Panc1 (cell line): ENCODE measurements around the gene GNAZ. TPM values are rescaled to one million over a fixed set of nuclear protein-coding genes. Genes with fewer than 3 reads are reported as not detected.

Experiments used
- ATAC-seq: fragments of 200-7000 bp; cut with Tn5 transposase; 2 replicates; pipeline ENCODE4 v1.9.1; 2020; ENCODE audit warnings: mild to moderate bottlenecking, moderate library complexity
- BruUV-seq: library from RNA; stranded (reverse); fragments of 400-500 nt; replicated peaks from 2 replicates; lab custom pipeline; 2021; lab: Mats Ljungman, UMichigan
- CTCF ChIA-PET: fragments of 300-600 bp; sonication (Branson Sonifier 250); formaldehyde crosslinking; loops from one replicate; lab custom pipeline; 2022; ENCODE audit warnings: antibody characterized with exemption; lab: Charles Lee
- POLR2A ChIA-PET: fragments of 300-600 bp; sonication (Branson Sonifier 250); formaldehyde crosslinking; loops from one replicate; lab custom pipeline; 2022; ENCODE audit warnings: antibody characterized with exemption; lab: Charles Lee
- DNase-seq: peaks from one replicate; pipeline ENCODE4 v3.0.0-alpha.2; 2010; ENCODE audit warnings: low read depth, low spot score
- H3K27ac ChIP-seq: 2 replicates; pipeline ENCODE4 v1.5.1; 2011; ENCODE audit warnings: mild to moderate bottlenecking, low read length, inconsistent platforms
- H3K27me3 ChIP-seq: fragments of 200-500 bp; sonication (Bioruptor generic); 2 replicates; pipeline ENCODE4 v1.6.0; 2014; ENCODE audit warnings: low read length, inconsistent platforms; ENCODE audit not compliant: control insufficient read depth, insufficient read depth
- H3K36me3 ChIP-seq: fragments of 200-500 bp; sonication (Bioruptor generic); 2 replicates; pipeline ENCODE4 v1.5.1; 2014; ENCODE audit warnings: inconsistent platforms, mild to moderate bottlenecking, low read length, moderate library complexity; ENCODE audit not compliant: control insufficient read depth, insufficient read depth
- H3K4me1 ChIP-seq: 2 replicates; pipeline ENCODE4 v1.5.1; 2011; ENCODE audit warnings: inconsistent platforms, mild to moderate bottlenecking, low read length, moderate library complexity; ENCODE audit not compliant: control insufficient read depth, insufficient read depth
- H3K4me3 ChIP-seq, 2 experiments: 2 replicates each; pipeline ENCODE4 v1.5.1; 2011 to 2012; ENCODE audit warnings: low read depth in 2 of 2, low read length in 2 of 2, mild to moderate bottlenecking in 2 of 2, inconsistent platforms in 1 of 2, moderate library complexity in 1 of 2
- H3K9me3 ChIP-seq: fragments of 200-500 bp; sonication (Bioruptor generic); 2 replicates; pipeline ENCODE4 v1.5.1; 2014; ENCODE audit warnings: low read depth, mild to moderate bottlenecking, inconsistent platforms, low read length, moderate library complexity; ENCODE audit not compliant: control insufficient read depth, insufficient read depth
- POLR2AphosphoS5 ChIP-seq: IDR thresholded peaks from 2 replicates; pipeline ENCODE4 v1.6.1; 2012; ENCODE audit warnings: mild to moderate bottlenecking, low read depth, low read length, moderate library complexity
- SIN3A ChIP-seq: IDR thresholded peaks from 2 replicates; pipeline ENCODE4 v1.6.1; 2012; ENCODE audit warnings: low read depth, mild to moderate bottlenecking, low read length, moderate library complexity, borderline replicate concordance; ENCODE audit not compliant: insufficient read depth
- TCF7L2 ChIP-seq: IDR thresholded peaks from 2 replicates; pipeline ENCODE4 v1.6.1; 2011; ENCODE audit warnings: mild to moderate bottlenecking, low read depth, low read length, inconsistent platforms
- in situ Hi-C: cut with HindIII; loops from 2 replicates; pipeline ENCODE4 v1.10.0; 2016; ENCODE audit warnings: low sequenced_read_pairs, low pct_unique_long_range_greater_than_20kb
- intact Hi-C: fragments of 100-400 bp; cut with micrococcal nuclease; formaldehyde crosslinking; loops from one replicate; pipeline ENCODE4 v1.10.0; 2022; ENCODE audit not compliant: unreplicated experiment
- total RNA-seq: library from RNA; stranded (reverse); gene quantifications from one replicate; pipeline ENCODE4 v1.2.1, GENCODE V29; 2021; ENCODE audit not compliant: unreplicated experiment
- TF ChIP-seq, protein P1 (sequence below), 2 experiments: IDR thresholded peaks; 2 replicates each; pipeline ENCODE4 v1.6.1; 2011 to 2012; ENCODE audit warnings: low read depth in 2 of 2, control low read depth in 1 of 2, low read length in 1 of 2, mild to moderate bottlenecking in 1 of 2, moderate library complexity in 1 of 2; ENCODE audit not compliant: insufficient read depth in 1 of 2
- TF ChIP-seq, protein P2 (sequence below): fragments of 450-650 bp; IDR thresholded peaks from 2 replicates; pipeline ENCODE4 v1.5.1; 2017; ENCODE audit warnings: mild to moderate bottlenecking

GNAZ gene
- total RNA-seq, 1 experiment from 2014 or later = 11.9 TPM

DNA sequence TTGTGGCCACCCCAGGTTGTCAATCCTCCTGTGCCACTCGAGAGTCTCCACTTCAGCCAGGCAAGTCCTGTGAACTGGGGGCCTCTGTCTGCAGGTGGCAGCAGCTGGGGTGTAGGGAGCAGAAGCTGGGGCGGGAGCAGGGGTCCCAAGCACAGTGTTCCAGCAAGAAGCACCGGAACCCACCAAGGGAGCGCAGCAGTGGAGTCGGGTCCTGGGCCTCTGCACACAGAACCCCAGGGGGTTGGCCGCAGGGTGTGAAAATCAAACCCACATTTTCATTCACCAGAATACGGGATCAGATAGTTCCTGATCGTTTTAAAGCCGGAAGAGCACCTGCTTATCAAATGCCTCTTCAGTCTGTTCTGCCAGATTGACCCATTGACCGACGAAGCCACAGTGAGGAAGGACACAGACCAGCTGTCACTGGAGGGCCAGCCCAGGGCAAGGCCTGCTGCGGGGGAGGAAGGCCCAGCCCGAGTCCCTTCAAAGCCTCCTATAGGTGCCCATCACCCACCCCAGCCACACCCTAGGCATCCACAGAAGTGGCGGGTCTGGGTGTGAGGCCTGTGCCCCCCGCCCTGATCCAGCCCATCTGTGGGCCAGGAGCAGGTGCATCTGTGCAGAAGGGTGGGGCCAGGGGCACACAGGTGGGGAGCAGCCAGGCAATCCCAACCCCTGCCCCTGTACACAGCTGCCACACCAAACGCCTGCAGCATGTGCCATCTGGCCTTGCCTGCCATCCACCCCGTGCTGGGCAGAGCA is 37.3 kb downstream of the GNAZ start:
- Histone ChIP-seq H3K36me3 (no peaks in the 10 kb centered on the region), H3K27ac (no peak overlapping the region), H3K4me3 (no peak overlapping the region), H3K4me1 (no peaks in the 10 kb centered on the region), H3K27me3 (no peaks in the 10 kb centered on the region), H3K9me3 (no peaks in the 10 kb centered on the region)
- DNase-seq = no peak
- CTCF ChIA-PET = interaction anchor here (0.6 kb wide), 1 partner anchor 354 kb away, joined by 4 read pairs; no protein-coding TSS in a partner anchor
- no peak for ATAC-seq
- TF ChIP-seq SIN3A (no peak), POLR2AphosphoS5 (no peak), TCF7L2 (no peak)
- TF ChIP-seq, protein P1, sequence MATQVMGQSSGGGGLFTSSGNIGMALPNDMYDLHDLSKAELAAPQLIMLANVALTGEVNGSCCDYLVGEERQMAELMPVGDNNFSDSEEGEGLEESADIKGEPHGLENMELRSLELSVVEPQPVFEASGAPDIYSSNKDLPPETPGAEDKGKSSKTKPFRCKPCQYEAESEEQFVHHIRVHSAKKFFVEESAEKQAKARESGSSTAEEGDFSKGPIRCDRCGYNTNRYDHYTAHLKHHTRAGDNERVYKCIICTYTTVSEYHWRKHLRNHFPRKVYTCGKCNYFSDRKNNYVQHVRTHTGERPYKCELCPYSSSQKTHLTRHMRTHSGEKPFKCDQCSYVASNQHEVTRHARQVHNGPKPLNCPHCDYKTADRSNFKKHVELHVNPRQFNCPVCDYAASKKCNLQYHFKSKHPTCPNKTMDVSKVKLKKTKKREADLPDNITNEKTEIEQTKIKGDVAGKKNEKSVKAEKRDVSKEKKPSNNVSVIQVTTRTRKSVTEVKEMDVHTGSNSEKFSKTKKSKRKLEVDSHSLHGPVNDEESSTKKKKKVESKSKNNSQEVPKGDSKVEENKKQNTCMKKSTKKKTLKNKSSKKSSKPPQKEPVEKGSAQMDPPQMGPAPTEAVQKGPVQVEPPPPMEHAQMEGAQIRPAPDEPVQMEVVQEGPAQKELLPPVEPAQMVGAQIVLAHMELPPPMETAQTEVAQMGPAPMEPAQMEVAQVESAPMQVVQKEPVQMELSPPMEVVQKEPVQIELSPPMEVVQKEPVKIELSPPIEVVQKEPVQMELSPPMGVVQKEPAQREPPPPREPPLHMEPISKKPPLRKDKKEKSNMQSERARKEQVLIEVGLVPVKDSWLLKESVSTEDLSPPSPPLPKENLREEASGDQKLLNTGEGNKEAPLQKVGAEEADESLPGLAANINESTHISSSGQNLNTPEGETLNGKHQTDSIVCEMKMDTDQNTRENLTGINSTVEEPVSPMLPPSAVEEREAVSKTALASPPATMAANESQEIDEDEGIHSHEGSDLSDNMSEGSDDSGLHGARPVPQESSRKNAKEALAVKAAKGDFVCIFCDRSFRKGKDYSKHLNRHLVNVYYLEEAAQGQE (IDR thresholded peaks at IDR 0.05; ENCODE audit: insufficient read depth in 1 of 2, low read depth in 2 of 2, low read length in 1 of 2) = no peak
- TF ChIP-seq, protein P2, sequence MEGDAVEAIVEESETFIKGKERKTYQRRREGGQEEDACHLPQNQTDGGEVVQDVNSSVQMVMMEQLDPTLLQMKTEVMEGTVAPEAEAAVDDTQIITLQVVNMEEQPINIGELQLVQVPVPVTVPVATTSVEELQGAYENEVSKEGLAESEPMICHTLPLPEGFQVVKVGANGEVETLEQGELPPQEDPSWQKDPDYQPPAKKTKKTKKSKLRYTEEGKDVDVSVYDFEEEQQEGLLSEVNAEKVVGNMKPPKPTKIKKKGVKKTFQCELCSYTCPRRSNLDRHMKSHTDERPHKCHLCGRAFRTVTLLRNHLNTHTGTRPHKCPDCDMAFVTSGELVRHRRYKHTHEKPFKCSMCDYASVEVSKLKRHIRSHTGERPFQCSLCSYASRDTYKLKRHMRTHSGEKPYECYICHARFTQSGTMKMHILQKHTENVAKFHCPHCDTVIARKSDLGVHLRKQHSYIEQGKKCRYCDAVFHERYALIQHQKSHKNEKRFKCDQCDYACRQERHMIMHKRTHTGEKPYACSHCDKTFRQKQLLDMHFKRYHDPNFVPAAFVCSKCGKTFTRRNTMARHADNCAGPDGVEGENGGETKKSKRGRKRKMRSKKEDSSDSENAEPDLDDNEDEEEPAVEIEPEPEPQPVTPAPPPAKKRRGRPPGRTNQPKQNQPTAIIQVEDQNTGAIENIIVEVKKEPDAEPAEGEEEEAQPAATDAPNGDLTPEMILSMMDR = no peak
- BruUV-seq = no TSS peak
- POLR2A ChIA-PET = no interaction called here
- intact Hi-C loops (no loop called here), in situ Hi-C loops (no loop called here)

DNA sequence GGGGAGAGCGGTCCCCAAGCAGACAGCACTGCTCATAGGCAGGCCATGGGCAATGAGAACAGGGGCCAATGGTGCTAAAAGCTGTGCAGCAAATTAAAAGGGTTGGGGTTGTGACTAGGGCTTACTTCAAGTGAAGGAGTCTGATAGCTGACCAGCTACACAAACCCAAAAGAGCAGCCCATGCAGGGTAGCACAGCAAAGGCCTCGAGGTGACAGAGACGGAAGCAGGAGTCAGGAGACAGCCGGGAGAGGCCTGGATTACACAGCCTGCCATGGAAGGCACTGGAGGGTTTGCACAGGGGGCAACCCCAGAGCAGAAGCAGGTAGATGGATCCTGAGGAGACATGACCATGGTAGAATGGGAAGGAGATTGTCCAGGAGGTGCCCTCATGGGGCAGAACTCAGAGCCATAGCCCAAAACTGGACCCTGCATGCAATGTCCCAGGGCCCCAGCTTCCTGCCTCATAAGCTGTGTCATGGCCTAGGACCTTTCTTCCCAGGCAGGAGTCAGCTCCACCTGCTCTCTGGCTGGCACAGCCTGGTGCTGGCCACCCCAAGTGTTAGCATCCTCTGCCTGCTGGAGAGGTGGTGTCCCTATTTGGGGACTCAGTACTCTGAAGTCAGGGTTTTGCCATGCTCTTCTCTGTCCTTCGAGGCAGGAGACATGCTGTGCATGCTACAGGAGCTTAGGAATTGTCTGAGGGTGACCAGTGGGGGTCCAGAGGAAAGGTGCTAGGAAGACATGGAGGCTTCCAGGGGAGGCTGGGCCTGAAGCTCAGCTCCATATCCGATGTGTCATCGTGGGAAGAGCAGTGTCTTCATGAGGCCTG is 38.1 kb downstream of the GNAZ start:
- Histone ChIP-seq H3K4me1 (no peaks in the 10 kb centered on the region), H3K27me3 (no peaks in the 10 kb centered on the region), H3K9me3 (no peaks in the 10 kb centered on the region), H3K4me3 (no peak overlapping the region), H3K36me3 (no peaks in the 10 kb centered on the region), H3K27ac (no peak overlapping the region)
- no peak for TF ChIP-seq POLR2AphosphoS5
- no peak for TF ChIP-seq TCF7L2
- no TSS peak for BruUV-seq
- ATAC-seq (no peak), DNase-seq (no peak)
- CTCF ChIA-PET = no interaction called here
- in situ Hi-C loops = no loop called here
- POLR2A ChIA-PET = no interaction called here
- intact Hi-C loops = no loop called here

DNA sequence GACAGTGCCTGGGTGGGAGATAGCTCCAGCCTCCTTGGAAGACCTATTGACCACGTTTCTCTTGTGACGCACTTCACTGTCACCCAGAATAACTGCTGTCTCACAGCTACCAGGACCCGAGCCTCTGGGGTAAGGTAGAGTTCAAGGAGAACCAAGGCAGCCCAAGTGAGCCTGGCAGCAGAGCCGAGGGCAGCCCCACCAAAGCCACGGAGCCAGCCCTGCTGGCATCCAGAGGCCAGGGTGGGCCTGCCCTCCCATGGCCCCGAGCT is 38.7 kb downstream of the GNAZ start:
- Histone ChIP-seq H3K4me3 (no peak overlapping the region), H3K9me3 (no peaks in the 10 kb centered on the region), H3K36me3 (no peaks in the 10 kb centered on the region), H3K4me1 (no peaks in the 10 kb centered on the region), H3K27ac (no peak overlapping the region), H3K27me3 (no peaks in the 10 kb centered on the region)
- no peak for DNase-seq
- CTCF ChIA-PET = no interaction called here
- POLR2A ChIA-PET = no interaction called here
- no TSS peak for BruUV-seq
- TF ChIP-seq SIN3A (no peak), TCF7L2 (no peak), POLR2AphosphoS5 (no peak)
- TF ChIP-seq, protein P2 = no peak
- TF ChIP-seq, protein P1 (IDR thresholded peaks at IDR 0.05; ENCODE audit: insufficient read depth in 1 of 2, low read depth in 2 of 2, low read length in 1 of 2) = no peak
- ATAC-seq = no peak
- intact Hi-C loops = no loop called here
- in situ Hi-C loops = no loop called here
